Esophagus muscularis mucosa (tissue), 4 donors: Measurements from ENCODE around the gene GATD1.

Source experiments
- CTCF ChIP-seq, 3 experiments: fragments of 200-600 bp in 2 of 3; fragments of 450-650 bp in 1 of 3; sonication (generic) in 2 of 3; IDR thresholded peaks; one replicate each; pipeline ENCODE4 v1.5.1; 2017 to 2019; ENCODE audit warnings: antibody characterized with exemption in 3 of 3, mild to moderate bottlenecking in 2 of 3, moderate library complexity in 1 of 3
- EP300 ChIP-seq: sonication (generic); formaldehyde crosslinking; IDR thresholded peaks from one replicate; pipeline ENCODE4 v1.6.1; 2017; ENCODE audit warnings: antibody characterized with exemption
- POLR2A ChIP-seq: fragments of 450-650 bp; IDR thresholded peaks from one replicate; pipeline ENCODE4 v1.6.1; 2017; ENCODE audit warnings: antibody characterized with exemption, moderate library complexity, mild to moderate bottlenecking, low read depth
- POLR2AphosphoS5 ChIP-seq, 2 donors: sonication (generic); formaldehyde crosslinking; IDR thresholded peaks; one replicate each; pipeline ENCODE4 v1.6.1; 2017; ENCODE audit warnings: antibody characterized with exemption in 2 of 2

GRCh38 chr11:815675-816432 lies 38.6 kb upstream of the GATD1 start:
- no peak for TF ChIP-seq CTCF (IDR thresholded peaks at IDR 0.05)
- no peak for TF ChIP-seq POLR2A
- TF ChIP-seq EP300: no peak
- no peak for TF ChIP-seq POLR2AphosphoS5 (IDR thresholded peaks at IDR 0.05)
